Myometrial cell (primary cell): ENCODE results near the gene FSTL5. TPM values are rescaled to one million over a fixed set of nuclear protein-coding genes. Genes with fewer than 3 reads are reported as not detected.

Experiments used
- total RNA-seq: library from RNA; depleted of rRNA; stranded (reverse); fragments of >200 nt; gene quantifications from 2 replicates; pipeline ENCODE4 v1.2.3, GENCODE V29; 2015

The FSTL5 gene
- total RNA-seq: 0.18 TPM in 1 of 2 replicates, not detected in the other

GRCh38 chr4:162163892-162164759, at the start of gene FSTL5:
TSS of gene FSTL5 (minus strand) at chr4:162164000. CDS start at chr4:162111396, 52,604 bp downstream.

